ENCODE results near the gene PMP22.

DNA sequence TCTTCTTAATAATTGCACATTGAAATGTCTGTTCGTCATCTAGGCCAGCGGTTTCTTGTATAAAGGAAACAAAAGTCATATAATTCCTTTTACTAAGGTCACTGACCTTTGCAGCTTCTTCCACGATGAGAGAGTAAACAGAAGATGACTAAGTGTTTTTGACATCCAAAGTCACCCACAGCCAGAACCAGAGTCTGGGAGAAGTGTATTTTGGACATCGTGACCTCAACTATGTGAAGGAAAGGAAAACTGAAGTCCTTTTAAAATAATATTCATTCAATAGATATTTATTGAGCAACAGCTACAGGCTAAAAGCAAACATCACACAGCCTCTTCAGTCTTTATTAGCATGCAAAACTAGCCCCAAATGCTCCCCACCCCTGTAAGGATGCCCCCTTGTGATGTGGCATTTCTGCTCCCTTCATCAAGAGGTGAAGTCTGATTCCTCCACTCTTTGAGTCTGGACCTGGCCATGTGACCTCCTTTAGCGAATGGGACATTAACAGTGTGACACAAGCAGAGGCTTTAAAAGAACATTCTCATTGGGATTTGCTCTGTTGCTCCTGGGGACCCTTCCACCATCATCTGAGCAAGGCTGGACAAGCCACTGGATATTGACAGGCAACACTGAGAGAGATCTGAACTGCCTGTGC is 8.1 kb upstream of the PMP22 start:
- TF ChIP-seq, protein P1, sequence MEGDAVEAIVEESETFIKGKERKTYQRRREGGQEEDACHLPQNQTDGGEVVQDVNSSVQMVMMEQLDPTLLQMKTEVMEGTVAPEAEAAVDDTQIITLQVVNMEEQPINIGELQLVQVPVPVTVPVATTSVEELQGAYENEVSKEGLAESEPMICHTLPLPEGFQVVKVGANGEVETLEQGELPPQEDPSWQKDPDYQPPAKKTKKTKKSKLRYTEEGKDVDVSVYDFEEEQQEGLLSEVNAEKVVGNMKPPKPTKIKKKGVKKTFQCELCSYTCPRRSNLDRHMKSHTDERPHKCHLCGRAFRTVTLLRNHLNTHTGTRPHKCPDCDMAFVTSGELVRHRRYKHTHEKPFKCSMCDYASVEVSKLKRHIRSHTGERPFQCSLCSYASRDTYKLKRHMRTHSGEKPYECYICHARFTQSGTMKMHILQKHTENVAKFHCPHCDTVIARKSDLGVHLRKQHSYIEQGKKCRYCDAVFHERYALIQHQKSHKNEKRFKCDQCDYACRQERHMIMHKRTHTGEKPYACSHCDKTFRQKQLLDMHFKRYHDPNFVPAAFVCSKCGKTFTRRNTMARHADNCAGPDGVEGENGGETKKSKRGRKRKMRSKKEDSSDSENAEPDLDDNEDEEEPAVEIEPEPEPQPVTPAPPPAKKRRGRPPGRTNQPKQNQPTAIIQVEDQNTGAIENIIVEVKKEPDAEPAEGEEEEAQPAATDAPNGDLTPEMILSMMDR (IDR thresholded peaks at IDR 0.05; ENCODE audit: low read length), result no peak
- TF ChIP-seq EZH2 (IDR thresholded peaks at IDR 0.05; ENCODE audit: borderline replicate concordance, low read length), result no peak

Measured in OCI-LY1 (cell line).